Activated T-cell treated with anti-CD3 and anti-CD28 coated beads for 1 hour (primary cell): ENCODE results near the gene NOTCH4.
"Not testable (repeated sequence)": the region's sequence is repeated elsewhere in the genome, so short reads cannot be mapped to it uniquely, and the experiment has no call there.

Source experiments
- DNase-seq: peaks from one replicate; pipeline ENCODE4 v3.0.0-alpha.2; 2020; ENCODE audit warnings: low read depth

NOTCH4 gene

DNA sequence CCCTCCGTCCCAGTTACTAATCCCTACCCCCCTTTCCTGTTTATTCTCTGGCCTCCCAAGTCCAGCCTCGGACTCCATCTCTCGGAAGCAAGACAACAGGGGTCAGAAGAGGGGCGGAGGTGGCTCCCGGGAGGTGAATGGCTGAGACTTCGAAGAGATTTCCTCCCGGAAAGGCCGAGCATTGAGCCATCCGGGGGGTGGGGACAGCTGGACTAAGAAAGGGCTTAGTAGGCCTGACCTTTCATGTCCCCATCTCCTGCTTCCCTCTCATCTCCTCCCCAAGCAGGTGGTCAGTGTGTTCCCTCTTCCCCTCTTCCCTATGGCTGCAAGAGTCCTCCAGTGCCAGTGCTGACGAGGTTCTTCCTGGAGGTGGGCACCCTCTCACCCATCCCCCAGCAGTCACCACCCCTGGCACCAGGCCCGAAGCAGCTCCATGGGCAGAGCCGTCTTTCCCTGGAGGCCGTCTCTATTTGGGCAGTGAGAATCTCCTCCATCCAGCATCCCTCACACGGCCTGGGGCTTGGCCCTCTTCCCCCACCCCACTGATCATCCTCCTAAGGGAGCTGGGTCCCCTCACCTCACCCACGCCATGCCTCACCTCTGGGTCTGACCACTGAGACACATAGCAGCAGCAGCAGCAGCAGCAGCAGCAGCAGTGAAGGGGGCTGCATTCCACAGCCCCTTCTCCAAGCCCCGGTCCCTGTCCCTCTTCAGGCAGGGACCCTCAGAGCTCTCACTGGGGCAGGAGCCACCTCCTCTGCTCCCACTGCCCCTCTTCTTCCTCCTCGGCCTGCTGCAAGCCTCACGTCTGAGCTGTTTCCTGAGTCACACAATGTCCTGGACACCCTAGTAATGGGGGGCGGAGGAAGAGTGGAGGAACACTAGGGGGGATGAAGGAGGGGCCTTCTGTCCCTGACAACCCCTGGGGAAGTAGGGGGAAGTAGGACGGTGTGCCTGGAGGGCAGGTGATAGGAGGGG lies at the start of gene NOTCH4:
Gene NOTCH4, minus strand, starts transcription at position 810 of the 978 bp plus-strand sequence. Its CDS starts 139 bp downstream, at position 671.
- no peak for DNase-seq

DNA sequence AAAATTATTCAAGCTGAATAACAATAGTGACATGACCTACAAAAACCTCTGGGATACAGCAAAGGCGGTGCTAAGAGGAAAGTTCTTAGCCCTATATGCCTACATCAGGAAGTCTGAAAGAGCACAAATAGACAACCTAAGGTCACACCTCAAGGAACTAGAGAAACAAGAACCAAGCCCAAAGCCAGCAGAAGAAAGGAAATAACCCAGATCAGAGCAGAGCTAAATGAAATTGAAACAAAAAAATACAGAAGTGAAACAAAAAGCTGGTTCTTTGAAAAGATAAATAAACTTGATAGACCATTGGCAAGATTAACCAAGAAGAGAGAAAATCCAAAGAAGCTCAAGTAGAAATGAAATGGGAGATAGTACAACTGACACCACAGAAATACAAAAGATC lies 47.6 kb upstream of the NOTCH4 start:
- no peak for DNase-seq

GRCh38 chr6:32268459-32268858 lies 44.6 kb upstream of the NOTCH4 start:
- DNase-seq: not testable (repeated sequence)

DNA sequence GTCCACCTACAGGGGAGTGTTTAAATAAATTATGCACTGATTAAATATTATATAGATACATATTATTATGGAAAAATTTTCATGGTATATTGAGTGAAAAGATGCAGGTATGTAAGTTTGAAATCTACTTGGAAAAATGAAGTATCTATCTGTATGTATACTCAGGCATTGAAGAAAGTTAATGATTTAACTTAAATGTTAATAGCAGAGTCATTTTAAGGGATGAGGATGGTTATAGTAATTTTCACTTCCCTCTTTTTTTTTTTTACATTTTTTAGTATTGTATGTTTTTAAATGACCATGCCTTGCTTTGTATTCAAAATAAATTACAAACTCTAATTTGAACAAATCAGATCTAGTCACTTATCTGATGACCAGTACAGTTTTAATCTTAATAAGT lies 43.2 kb upstream of the NOTCH4 start:
- no peak for DNase-seq

- DNase-seq: not testable (repeated sequence)
Measured at GRCh38 chr6:32257262-32257661, 33.4 kb upstream of the NOTCH4 start.

DNA sequence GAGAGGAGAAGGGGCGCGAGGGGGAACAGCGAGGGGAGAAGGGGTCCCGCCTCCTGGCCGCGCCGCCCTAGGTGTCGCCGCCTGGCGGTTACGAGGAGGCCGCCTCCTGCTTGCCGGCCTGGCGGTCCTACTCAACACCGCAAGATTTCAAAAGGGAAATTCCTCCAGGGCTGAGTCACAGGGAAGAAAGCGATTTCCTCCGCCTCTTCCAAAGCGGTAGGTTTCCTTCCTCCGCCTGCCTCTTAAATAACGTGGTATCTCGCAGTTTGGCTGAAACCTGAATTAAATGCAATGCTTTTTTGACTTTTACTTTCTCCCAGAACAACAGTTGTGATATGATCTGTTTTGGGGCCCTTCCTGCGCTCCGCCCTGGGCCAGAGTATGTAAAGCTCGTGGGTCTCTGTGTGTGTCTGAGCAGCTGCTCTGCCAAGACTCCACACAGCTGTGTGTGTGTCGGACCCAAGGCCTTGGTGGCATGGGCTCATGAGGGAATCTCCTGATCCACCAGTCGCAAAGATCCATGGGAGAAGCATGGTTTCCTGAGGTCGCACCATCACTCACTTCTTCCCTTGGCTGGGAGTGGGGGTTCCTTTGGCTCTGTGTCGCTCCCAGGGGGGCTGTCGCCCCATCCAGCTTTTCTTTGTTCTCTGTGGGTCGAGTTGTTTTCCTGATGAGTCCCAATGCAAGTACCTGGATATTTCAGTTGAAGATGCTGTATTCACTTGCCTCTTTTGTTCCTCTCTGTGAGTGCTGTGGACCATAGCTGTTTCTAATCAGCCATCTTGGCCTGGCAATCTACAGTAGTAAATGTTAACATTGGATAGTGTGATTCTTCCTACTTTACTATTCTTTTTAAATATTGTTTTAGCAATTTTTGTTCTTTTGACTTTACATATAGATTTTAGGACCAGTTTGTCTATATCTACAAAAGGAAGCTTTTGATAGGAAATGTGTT lies 31.6 kb upstream of the NOTCH4 start:
- peak; percentile 30 for DNase-seq

DNA sequence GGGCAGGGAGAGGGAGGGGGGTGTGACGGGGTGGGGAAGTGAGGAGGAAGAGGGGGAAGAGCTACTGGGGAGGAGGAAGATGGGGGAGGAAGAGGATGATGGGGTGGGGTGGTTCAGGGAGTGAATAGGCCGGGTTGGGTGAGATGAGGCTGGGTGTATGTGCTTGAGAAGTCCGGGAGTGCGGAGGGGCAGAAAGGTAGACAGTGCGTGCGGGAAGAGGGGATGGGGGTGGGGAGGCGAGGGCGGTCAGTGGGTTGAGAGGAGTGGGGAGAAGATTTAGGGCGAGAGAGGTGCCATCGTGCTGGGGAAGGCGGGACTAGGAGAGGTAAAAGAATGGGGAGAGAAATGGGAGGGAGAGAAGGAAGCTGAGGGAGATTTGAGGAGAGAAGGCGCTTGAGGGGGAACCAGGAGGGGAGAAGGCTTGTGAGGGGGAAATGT lies 30.9 kb upstream of the NOTCH4 start:
- no peak for DNase-seq

GRCh38 chr6:32252331-32253009 lies 28.6 kb upstream of the NOTCH4 start:
- DNase-seq: no peak

DNA sequence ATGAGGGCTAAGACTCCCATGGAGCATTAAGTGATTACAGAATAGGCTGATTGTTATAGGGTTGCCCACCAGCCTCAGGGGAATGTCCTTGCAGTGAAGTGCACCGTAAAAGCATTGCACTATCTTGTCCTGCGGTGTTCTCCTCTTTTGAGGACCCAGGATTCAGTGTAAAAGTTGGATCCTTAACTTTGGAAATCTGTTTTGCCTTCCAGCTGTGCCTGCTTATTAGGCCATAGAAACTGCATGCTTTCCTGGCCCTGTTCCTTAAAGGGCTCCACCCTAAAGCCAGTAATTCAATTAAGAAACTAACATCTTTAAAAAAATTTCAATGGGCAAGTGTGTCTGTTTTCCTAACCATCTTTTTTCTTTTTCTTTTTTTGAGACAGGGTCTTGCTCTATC lies 25.4 kb upstream of the NOTCH4 start:
- DNase-seq: no peak

DNA sequence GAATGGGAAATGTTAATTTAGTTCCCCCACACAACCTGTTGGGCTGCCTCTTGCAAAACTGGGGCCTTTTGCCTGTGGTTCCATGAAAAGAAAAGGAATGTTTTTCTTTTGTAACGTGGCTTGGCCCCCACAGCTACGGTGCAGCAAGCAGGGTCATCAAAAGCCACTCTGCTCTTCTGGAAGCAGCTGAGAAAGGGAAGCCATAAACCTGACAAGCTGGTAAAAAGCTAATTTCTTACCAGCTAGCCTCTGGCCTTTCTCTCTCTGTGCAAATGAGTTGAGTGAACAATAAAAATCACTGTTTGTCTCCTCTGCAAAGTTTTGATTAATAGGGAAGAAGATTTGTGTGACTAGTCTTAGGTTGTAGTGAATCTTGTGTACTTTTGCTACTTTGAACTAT lies 23.5 kb upstream of the NOTCH4 start:
- DNase-seq: no peak

DNA sequence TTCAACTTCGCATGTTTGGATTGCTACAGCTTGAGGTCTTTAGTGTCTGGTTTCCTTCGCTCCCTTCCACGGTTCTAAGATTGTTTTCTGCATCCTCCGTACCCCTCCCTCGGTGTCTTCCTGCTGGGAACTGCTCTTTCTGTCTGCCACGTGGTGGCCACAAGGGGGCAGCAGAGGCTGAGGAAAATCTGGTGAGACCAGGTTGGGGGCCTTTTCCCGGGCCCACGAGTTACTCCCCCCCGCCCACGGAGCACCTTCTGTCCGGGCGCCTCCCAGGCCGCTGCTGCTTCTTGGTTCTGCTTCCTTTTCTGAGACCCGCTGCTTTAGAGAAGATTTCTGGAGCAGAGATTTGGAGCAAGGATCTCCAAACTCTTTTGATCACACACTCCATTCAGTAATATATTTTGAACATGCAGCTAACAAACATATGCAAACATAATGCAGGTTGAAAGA lies 21.1 kb upstream of the NOTCH4 start:
- peak; percentile 63 for DNase-seq

- DNase-seq: no peak
Measured at GRCh38 chr6:32244270-32244669, 20.4 kb upstream of the NOTCH4 start.

DNA sequence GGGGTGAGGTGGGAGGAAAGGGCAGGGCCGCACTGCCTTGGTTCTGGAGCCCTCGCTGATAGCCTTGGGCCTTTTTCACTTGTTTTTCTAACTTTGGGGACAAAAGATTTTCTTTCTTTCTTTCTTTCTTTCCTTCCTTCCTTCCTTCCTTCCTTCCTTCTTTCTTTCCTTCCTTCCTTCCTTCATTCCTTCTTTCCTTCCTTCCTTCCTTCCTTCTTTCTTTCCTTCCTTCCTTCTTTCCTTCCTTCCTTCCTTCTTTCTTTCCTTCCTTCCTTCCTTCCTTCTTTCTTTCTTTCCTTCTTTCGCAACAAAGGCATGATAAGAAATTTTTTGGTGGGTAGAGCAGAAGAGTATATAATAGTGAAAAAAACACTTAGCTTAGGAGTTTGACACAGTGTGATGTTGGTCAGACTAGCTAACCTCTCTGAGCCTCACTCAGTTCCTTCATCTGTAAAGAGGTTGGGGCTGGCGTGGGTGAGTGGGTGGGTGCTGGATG lies 18.5 kb upstream of the NOTCH4 start:
- DNase-seq: not testable (repeated sequence)

GRCh38 chr6:32240686-32241085 lies 16.8 kb upstream of the NOTCH4 start:
- DNase-seq: no peak

GRCh38 chr6:32239462-32239861 lies 15.6 kb upstream of the NOTCH4 start:
- DNase-seq: no peak

DNA sequence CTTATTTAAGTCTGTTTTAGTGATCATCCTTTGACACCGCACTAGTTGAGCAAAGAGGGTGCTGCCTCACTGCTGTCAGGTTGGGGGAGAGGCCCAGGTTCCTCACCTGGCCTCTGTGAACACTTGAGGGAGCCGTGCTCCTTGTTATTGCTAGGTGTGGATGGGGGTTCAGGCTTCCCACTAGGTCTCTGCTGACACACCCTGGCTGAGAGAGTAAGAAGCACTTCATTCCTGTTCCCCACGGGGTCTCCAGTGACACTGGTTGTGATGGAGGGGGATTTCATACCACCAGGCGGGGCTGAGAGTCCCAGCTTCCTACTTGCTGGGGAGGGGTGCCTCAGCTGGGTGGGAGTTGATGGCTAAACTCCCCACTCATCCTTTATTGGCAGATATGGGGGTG lies 11.1 kb upstream of the NOTCH4 start:
- no peak for DNase-seq

DNA sequence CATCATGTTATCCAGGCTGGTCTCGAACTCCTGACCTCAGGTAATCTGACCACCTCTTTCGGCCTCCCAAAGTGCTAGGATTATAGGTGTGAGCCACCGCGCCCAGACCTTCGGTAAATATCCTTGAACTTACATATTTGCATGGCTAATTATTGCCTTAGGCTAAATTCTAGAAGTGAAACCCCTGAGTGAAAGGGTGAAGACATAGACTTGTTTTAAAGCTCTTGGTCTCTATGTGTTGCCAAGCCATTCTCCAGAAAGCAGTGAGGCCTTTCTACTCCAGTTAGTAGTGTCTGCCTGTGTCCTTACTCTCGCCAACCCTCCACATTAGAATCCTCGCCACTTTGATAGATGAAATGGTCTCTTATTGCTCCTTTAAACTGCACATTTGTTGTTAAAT lies 2.6 kb upstream of the NOTCH4 start:
- DNase-seq: no peak

- DNase-seq: no peak
Measured at GRCh38 chr6:32224696-32225095, 829 bp upstream of the NOTCH4 start.

- DNase-seq: no peak
Measured at GRCh38 chr6:32222333-32223230, 1.3 kb downstream of the NOTCH4 start.

DNA sequence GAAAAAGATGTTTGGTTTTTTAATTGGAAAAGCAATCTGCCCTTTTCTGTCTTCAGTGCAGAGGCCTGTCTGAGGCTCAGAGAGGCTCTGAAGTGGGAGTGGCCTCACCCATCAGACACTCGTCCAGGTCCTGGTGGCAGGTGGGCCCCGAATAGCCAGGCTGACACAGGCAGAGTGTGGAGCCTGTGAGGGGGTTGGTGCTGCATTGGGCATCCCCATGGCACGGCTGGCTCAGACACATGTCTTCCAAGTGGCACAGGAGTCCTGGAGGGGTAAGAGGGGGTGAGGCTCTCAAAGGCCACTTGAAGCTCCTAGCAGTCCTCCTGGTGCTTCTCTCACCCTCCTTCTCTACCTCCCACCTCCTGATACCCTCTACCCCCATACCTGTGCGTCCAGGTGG lies 3.8 kb downstream of the NOTCH4 start:
- DNase-seq: no peak

GRCh38 chr6:32218167-32218566 lies 5.7 kb downstream of the NOTCH4 start:
- no peak for DNase-seq
